ENCODE data around the gene SIN3A.

The SIN3A gene

GRCh38 chr15:75359537-75360250 lies 91.8 kb downstream of the SIN3A start:
- Histone ChIP-seq H3K9ac (ENCODE audit: low read depth, low read length, poor library complexity, severe bottlenecking) (no peak overlapping the region), H3K4me1 (ENCODE audit: insufficient read depth, low read length, poor library complexity, severe bottlenecking) (no peaks in the 10 kb centered on the region), H3K36me3 (ENCODE audit: insufficient read depth, low read length) (peaks cover 8% of the 10 kb centered on the region; the same call in 1 of the 2 replicates), H3K9me2 (replicated peaks; ENCODE audit: low read depth, low read length) (no peaks in the 10 kb centered on the region), H3K4me3 (ENCODE audit: low read length, poor library complexity, severe bottlenecking) (no peak overlapping the region), H3K79me2 (ENCODE audit: insufficient read depth, low read length) (no peaks in the 10 kb centered on the region), H3F3A (ENCODE audit: low read depth) (no peaks in the 10 kb centered on the region), H3K27me3 (ENCODE audit: insufficient read depth, low read length, poor library complexity, severe bottlenecking) (no peaks in the 10 kb centered on the region), H4K20me1 (ENCODE audit: insufficient read depth, low read length, poor library complexity, severe bottlenecking) (no peaks in the 10 kb centered on the region), H2AFZ (ENCODE audit: low read length) (no peak overlapping the region), H3K9me3 (ENCODE audit: insufficient read depth, low read depth, low read length) (no peaks in the 10 kb centered on the region), H3K4me2 (ENCODE audit: low read depth, low read length, poor library complexity, severe bottlenecking) (no peak overlapping the region)
- TF ChIP-seq EZH2phosphoT487 (IDR thresholded peaks at IDR 0.05; ENCODE audit: borderline replicate concordance): no peak
- no peak for TF ChIP-seq CTCF (conservative IDR thresholded peaks at IDR 0.05; ENCODE audit: low read length)

GRCh38 chr15:75358771-75359536 lies 92.5 kb downstream of the SIN3A start:
- H3K4me3 ChIP-seq (ENCODE audit: low read length, poor library complexity, severe bottlenecking): no peak overlapping the region
- H3F3A ChIP-seq (ENCODE audit: low read depth): no peaks in the 10 kb centered on the region
- no peak overlapping the region for H3K9ac ChIP-seq (ENCODE audit: low read depth, low read length, poor library complexity, severe bottlenecking)
- no peak overlapping the region for H2AFZ ChIP-seq (ENCODE audit: low read length)
- no peaks in the 10 kb centered on the region for H4K20me1 ChIP-seq (ENCODE audit: insufficient read depth, low read length, poor library complexity, severe bottlenecking)
- H3K9me3 ChIP-seq (ENCODE audit: insufficient read depth, low read depth, low read length): no peaks in the 10 kb centered on the region
- no peak for TF ChIP-seq CTCF (conservative IDR thresholded peaks at IDR 0.05; ENCODE audit: low read length)
- TF ChIP-seq EZH2phosphoT487 (IDR thresholded peaks at IDR 0.05; ENCODE audit: borderline replicate concordance): no peak
- no peaks in the 10 kb centered on the region for H3K4me1 ChIP-seq (ENCODE audit: insufficient read depth, low read length, poor library complexity, severe bottlenecking)
- H3K27me3 ChIP-seq (ENCODE audit: insufficient read depth, low read length, poor library complexity, severe bottlenecking): no peaks in the 10 kb centered on the region
- H3K4me2 ChIP-seq (ENCODE audit: low read depth, low read length, poor library complexity, severe bottlenecking): no peak overlapping the region
- no peaks in the 10 kb centered on the region for H3K79me2 ChIP-seq (ENCODE audit: insufficient read depth, low read length)
- H3K36me3 ChIP-seq (ENCODE audit: insufficient read depth, low read length): peaks cover 8% of the 10 kb centered on the region; the same call in 1 of the 2 replicates
- H3K9me2 ChIP-seq (replicated peaks; ENCODE audit: low read depth, low read length): no peaks in the 10 kb centered on the region

- H3K36me3 ChIP-seq (ENCODE audit: insufficient read depth, low read length): peaks cover 8% of the 10 kb centered on the region; the same call in 1 of the 2 replicates
- no peaks in the 10 kb centered on the region for H4K20me1 ChIP-seq (ENCODE audit: insufficient read depth, low read length, poor library complexity, severe bottlenecking)
- no peak overlapping the region for H3K4me2 ChIP-seq (ENCODE audit: low read depth, low read length, poor library complexity, severe bottlenecking)
- TF ChIP-seq EZH2phosphoT487 (IDR thresholded peaks at IDR 0.05; ENCODE audit: borderline replicate concordance): no peak
- no peak for TF ChIP-seq CTCF (conservative IDR thresholded peaks at IDR 0.05; ENCODE audit: low read length)
- H3F3A ChIP-seq (ENCODE audit: low read depth): no peaks in the 10 kb centered on the region
- no peak overlapping the region for H3K9ac ChIP-seq (ENCODE audit: low read depth, low read length, poor library complexity, severe bottlenecking)
- no peaks in the 10 kb centered on the region for H3K9me3 ChIP-seq (ENCODE audit: insufficient read depth, low read depth, low read length)
- no peaks in the 10 kb centered on the region for H3K27me3 ChIP-seq (ENCODE audit: insufficient read depth, low read length, poor library complexity, severe bottlenecking)
- H3K4me1 ChIP-seq (ENCODE audit: insufficient read depth, low read length, poor library complexity, severe bottlenecking): no peaks in the 10 kb centered on the region
- no peak overlapping the region for H3K4me3 ChIP-seq (ENCODE audit: low read length, poor library complexity, severe bottlenecking)
- H3K79me2 ChIP-seq (ENCODE audit: insufficient read depth, low read length): no peaks in the 10 kb centered on the region
- no peak overlapping the region for H2AFZ ChIP-seq (ENCODE audit: low read length)
- H3K9me2 ChIP-seq (replicated peaks; ENCODE audit: low read depth, low read length): no peaks in the 10 kb centered on the region
Measured at GRCh38 chr15:75357976-75358673, 93.4 kb downstream of the SIN3A start.

Data from Loucy (cell line).